GM18505 (cell line): ENCODE measurements around the gene TCF7L1.

ENCODE experiments used
- ATAC-seq: cut with Tn5 transposase; IDR thresholded peaks from one replicate; pipeline ENCODE4 v1.9.1; 2021; ENCODE audit not compliant: unreplicated experiment
- POLR2A ChIP-seq: IDR thresholded peaks from 4 replicates; pipeline ENCODE4 v1.6.1; 2011; ENCODE audit warnings: borderline replicate concordance; ENCODE audit not compliant: insufficient read depth, insufficient read length; ENCODE audit errors: extremely low read depth

The TCF7L1 gene

GRCh38 chr2:85164145-85164569 is 31.0 kb downstream of the TCF7L1 start:
- no peak for ATAC-seq
- TF ChIP-seq POLR2A: no peak

DNA sequence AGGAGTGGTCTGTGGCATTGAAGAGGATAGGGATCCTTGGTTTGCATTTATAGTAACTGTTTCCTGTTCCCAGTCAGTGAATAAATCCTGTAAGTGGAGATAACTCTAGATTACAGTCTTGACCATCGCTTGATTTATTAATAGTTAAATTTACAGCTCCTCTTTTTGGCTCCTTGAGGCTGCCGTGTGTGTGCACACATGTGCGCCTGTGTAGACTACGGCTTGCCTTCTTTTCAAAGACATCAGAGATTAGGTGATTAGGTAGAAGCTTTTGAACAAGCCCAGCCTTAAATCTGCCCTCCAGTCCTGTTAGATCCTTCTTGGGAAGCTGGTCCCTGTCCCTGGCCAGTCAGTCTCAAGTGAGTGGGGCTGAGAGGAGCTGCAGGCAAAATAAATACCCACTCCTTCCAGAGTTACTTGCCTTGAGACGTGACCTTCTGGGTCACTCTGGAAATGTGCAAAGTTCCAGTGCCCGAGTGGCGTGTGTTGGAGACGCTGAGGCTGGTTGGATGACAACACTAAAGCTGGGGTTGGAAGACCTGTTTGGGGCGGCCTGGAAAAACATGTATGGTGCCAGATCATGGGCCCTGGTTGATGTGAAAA is 32.0 kb downstream of the TCF7L1 start:
- ATAC-seq: no peak
- no peak for TF ChIP-seq POLR2A

GRCh38 chr2:85166021-85166420 is 32.8 kb downstream of the TCF7L1 start:
- TF ChIP-seq POLR2A: no peak
- ATAC-seq: no peak

- no peak for TF ChIP-seq POLR2A
- no peak for ATAC-seq
Measured at GRCh38 chr2:85167479-85167878, 34.3 kb downstream of the TCF7L1 start.

DNA sequence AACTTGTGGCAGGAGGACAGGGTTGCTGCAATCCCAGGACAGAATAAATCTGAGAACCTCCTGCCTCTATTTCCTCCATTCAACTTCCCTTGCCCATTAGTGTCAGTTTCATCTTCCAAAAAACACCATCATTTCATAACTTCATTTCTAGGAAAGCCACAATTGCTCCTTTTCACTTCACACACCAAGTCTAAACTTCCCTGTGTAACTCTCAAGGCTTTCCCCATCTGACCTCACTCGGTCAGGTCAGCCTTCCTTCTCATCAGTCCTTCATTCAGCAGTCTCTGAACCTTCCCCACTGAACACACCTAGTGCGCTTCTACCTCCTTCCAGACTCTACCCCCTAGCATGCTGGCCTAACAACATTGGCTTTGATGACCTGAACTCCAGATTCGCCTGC is 35.8 kb downstream of the TCF7L1 start:
- ATAC-seq: no peak
- TF ChIP-seq POLR2A: no peak

- TF ChIP-seq POLR2A: no peak
- ATAC-seq: no peak
Measured at GRCh38 chr2:85169581-85169980, 36.4 kb downstream of the TCF7L1 start.

GRCh38 chr2:85170938-85171475 is 37.8 kb downstream of the TCF7L1 start:
- ATAC-seq: no peak
- no peak for TF ChIP-seq POLR2A

- no peak for TF ChIP-seq POLR2A
- no peak for ATAC-seq
Measured at GRCh38 chr2:85171916-85172315, 38.7 kb downstream of the TCF7L1 start.

DNA sequence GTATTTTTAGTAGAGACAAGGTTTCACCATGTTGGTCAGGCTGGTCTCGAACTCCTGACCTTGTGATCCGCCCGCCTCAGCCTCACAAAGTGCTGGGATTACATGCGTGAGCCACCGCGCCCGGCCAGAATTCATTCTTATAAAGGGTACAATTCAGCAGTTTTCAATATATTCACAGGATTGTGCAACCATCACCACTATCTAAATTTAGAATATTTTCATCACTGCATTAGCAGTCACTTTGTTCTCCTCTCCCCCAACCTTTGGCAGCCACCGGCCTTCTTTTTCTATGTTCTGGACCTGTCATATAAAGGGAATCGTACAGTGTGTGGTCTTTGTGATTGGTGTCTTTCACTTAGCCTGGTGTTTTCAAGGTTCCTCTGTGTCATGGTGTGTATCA is 40.7 kb downstream of the TCF7L1 start:
- no peak for TF ChIP-seq POLR2A
- ATAC-seq: no peak

DNA sequence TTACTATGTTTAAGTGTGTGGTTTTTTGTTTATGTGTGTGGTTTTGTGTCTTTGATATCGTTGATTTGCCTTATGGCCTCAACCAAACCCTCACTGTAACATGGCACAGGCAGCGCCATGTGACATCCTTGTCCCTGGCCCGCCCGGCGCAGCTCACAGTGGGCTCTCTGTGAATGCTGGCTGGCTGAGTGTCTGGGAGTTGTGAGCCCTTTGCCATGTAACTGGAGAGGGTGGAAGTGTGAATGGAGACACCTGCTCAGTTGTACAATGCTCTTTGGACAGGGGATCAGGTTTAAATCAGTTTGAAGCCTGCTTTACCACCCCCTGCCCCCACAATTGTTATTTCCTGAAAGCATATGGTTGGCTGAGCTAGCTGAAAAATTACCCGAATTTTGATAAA is 41.8 kb downstream of the TCF7L1 start:
- ATAC-seq: no peak
- no peak for TF ChIP-seq POLR2A

DNA sequence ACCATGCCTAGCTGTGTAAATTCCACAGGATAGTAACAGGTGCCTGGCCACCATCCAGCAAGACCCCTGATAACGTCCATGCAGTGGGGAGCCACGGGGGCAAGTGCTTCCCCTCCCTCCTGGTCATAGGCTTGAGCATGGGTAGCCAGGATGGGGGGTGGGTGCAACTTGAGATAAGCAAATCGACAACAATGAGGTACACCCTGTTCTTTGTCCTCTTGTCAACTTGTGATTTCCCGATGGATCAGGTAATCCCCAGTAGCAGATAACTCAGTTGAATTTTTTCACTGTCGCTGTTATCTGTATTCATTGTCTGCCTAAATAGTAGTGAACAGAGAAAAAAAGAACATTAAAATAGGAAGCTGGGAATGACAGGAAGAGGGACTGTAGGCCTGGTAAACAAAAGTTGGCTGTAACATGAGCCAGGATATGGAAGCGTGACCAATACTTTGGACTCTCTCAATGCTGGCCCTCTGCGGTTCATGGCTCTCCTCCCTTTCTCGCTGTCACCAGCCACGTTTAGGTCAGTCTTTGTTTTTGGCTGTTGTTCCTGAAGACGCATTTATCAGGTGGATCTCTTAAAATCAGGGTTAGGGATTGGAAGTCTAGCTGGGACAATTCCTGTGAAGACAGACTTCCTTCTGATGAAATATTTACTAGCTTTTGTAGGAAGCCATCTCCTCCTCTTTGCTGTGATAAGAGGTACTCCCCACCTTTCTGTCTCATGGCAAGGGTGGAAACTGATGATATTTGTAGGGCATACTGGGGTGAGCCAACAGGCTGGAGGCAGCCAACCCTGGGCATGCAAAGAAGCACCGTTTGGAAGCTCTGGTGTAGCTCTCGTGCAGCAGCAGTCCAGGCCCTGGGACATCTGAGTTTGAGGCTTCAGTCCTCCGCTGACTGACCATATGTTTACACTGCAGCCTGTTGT is 42.4 kb downstream of the TCF7L1 start:
- TF ChIP-seq POLR2A: no peak
- ATAC-seq: no peak

DNA sequence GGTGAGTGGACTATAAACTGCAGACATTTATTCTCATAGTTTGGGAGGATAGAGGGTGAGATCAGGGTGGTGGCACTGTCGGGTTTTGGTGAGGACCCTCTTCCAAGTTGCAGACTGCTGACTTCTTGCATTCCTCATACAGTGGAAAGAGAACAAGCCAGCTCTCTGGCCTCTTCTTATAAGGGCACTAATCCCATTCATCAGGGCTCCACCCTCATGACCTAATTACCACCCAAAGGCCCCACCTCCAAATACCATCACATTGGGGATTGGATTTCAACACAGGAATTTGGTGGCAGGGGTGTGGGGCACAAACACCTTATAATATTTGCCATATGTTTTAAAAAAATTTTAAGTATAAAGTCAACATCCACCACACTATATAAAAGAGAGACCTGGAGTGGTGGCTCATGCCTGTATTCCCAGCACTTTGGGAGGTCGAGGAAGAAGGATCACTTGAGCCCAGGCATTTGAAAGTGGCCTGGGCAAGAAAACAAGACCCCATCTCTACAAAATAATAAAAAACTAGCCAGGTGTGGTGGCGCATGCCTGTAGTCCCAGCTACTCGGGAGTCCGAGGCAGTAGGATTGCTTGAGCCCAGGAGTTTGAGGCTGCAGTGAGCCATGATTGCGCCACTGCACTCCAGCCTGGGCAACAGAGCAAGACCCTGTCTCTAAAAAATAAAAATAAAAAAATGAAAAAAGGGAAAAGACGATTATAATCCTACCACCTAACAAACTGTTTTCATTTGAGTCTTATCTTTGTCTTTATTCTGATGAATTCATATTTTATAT is 44.0 kb downstream of the TCF7L1 start:
- TF ChIP-seq POLR2A: no peak
- no peak for ATAC-seq

GRCh38 chr2:85178154-85178553 is 45.0 kb downstream of the TCF7L1 start:
- ATAC-seq: no peak
- no peak for TF ChIP-seq POLR2A

GRCh38 chr2:85178980-85179411 is 45.8 kb downstream of the TCF7L1 start:
- TF ChIP-seq POLR2A: no peak
- no peak for ATAC-seq

DNA sequence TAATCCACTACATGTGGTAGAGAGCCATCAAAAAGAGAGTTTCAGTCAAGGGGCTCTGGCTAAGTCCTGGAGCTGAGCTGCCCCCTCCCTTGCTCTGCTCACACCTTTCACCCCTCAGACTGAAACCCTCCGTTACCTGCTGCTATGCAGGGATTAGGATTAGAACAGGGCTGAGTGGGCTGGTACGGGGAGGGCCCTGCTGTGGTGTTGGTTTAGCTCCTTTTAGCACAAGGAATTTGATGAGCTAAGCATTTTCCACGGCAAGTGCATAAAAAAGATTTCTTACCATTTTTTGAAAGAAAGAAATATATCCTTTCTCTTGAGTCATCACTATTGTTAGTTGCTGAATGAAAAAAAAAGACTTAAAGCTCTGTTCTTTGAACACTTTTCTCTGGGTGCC is 46.3 kb downstream of the TCF7L1 start:
- no peak for TF ChIP-seq POLR2A
- ATAC-seq: no peak
